Upper lobe of left lung (tissue), 4 donors: ENCODE results near the gene RNF4.

Source experiments
- POLR2A ChIP-seq, 4 donors: fragments of 450-650 bp; IDR thresholded peaks; one replicate each; pipeline ENCODE4 v1.5.1; 2016 to 2017; ENCODE audit warnings: antibody characterized with exemption in 4 of 4, mild to moderate bottlenecking in 2 of 4
- TF ChIP-seq, protein P1 (sequence below), 6 experiments: fragments of 450-650 bp in 4 of 6; fragments of 200-600 bp in 2 of 6; sonication (generic) in 2 of 6; IDR thresholded peaks; one replicate each; pipeline ENCODE4 v1.5.1; 2016 to 2019; ENCODE audit warnings: antibody characterized with exemption in 6 of 6

DNA sequence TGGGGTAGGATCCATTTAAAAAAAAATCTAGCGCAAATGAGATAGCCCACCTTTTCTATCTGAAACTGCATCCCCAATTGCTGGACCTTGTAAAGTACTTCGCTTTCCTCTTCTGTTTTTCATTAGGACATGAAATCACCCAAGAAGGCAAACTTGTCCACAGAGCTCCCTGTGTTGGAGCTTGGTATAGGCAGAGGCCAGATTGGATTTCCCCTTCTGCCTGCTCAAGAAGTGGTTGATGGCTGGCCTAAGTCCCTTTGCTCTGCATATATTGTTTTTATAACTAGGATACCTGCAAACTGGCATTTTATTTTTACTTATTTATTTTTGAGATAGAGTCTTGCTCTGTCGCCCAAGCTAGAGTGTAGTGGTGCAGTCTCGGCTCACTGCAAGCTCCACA is 28.4 kb downstream of the RNF4 start:
- TF ChIP-seq, protein P1, sequence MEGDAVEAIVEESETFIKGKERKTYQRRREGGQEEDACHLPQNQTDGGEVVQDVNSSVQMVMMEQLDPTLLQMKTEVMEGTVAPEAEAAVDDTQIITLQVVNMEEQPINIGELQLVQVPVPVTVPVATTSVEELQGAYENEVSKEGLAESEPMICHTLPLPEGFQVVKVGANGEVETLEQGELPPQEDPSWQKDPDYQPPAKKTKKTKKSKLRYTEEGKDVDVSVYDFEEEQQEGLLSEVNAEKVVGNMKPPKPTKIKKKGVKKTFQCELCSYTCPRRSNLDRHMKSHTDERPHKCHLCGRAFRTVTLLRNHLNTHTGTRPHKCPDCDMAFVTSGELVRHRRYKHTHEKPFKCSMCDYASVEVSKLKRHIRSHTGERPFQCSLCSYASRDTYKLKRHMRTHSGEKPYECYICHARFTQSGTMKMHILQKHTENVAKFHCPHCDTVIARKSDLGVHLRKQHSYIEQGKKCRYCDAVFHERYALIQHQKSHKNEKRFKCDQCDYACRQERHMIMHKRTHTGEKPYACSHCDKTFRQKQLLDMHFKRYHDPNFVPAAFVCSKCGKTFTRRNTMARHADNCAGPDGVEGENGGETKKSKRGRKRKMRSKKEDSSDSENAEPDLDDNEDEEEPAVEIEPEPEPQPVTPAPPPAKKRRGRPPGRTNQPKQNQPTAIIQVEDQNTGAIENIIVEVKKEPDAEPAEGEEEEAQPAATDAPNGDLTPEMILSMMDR (IDR thresholded peaks at IDR 0.05) = no peak
- TF ChIP-seq POLR2A (IDR thresholded peaks at IDR 0.05) = no peak
